B cell (primary cell): Measurements from ENCODE around the gene ZNF260. TPM values are rescaled to one million over a fixed set of nuclear protein-coding genes. Genes with fewer than 3 reads are reported as not detected.

Experiments
- ATAC-seq: fragments of 200-7000 bp; cut with Tn5 transposase; one replicate; pipeline ENCODE4 v1.10.0; 2021; ENCODE audit warnings: low read depth, mild to moderate bottlenecking, moderate number of reproducible peaks, moderate library complexity
- CTCF ChIA-PET: fragments of 350-600 bp; sonication (Branson Sonifier 250); formaldehyde crosslinking; loops from one replicate; lab custom pipeline; 2021; ENCODE audit warnings: antibody characterized with exemption, inconsistent platforms; lab: Charles Lee
- POLR2A ChIA-PET: fragments of 350-600 bp; sonication (Branson Sonifier 250); formaldehyde crosslinking; loops from one replicate; lab custom pipeline; 2021; ENCODE audit warnings: antibody characterized with exemption; lab: Charles Lee
- DNase-seq: peaks from one replicate; pipeline ENCODE4 v3.0.0; 2013
- H2AFZ ChIP-seq: 2 replicates; pipeline ENCODE4 v1.6.1; 2012; ENCODE audit warnings: mild to moderate bottlenecking, low read depth, low read length; ENCODE audit not compliant: insufficient read depth, poor library complexity, severe bottlenecking
- H3K27ac ChIP-seq, 2 donors: 1 replicate in 1 of 2; 2 replicates in 1 of 2; pipeline ENCODE4 v1.5.1; 2012 to 2013; ENCODE audit warnings: low read length in 2 of 2, mild to moderate bottlenecking in 2 of 2, moderate library complexity in 1 of 2
- H3K27me3 ChIP-seq, 4 experiments: fragments of 200-600 bp in 1 of 4; sonication (generic) in 1 of 4; replicated peaks in 1 of 4; 1 replicate in 2 of 4; 2 replicates in 2 of 4; pipeline versions ENCODE4 v1.6.1 to v1.7.0; 2013 to 2016; ENCODE audit warnings: low read length in 3 of 4, mild to moderate bottlenecking in 2 of 4, mixed read lengths in 1 of 4, moderate library complexity in 1 of 4; ENCODE audit not compliant: insufficient read depth in 4 of 4, control insufficient read depth in 3 of 4; ENCODE audit errors: control extremely low read depth in 1 of 4
- H3K36me3 ChIP-seq, 2 experiments: replicated peaks in 1 of 2; 1 replicate in 1 of 2; 2 replicates in 1 of 2; pipeline versions ENCODE4 v1.6.1 to v1.7.1; 2013; ENCODE audit warnings: low read length in 1 of 2; ENCODE audit not compliant: insufficient read depth in 2 of 2, control insufficient read depth in 1 of 2; ENCODE audit errors: control extremely low read depth in 1 of 2, extremely low read depth in 1 of 2
- H3K4me1 ChIP-seq, 2 donors: fragments of 200-600 bp in 1 of 2; sonication (generic) in 1 of 2; 1 replicate in 1 of 2; 2 replicates in 1 of 2; pipeline versions ENCODE4 v1.5.1 to v1.6.1; 2013 to 2017; ENCODE audit warnings: low read length in 2 of 2; ENCODE audit not compliant: control insufficient read depth in 2 of 2, insufficient read depth in 2 of 2
- H3K4me2 ChIP-seq: replicated peaks from 2 replicates; pipeline ENCODE3; 2012; ENCODE audit warnings: mild to moderate bottlenecking, low read depth, low read length; ENCODE audit not compliant: poor library complexity, severe bottlenecking
- H3K4me3 ChIP-seq, 5 experiments: fragments of 200-600 bp in 1 of 5; sonication (generic) in 1 of 5; 1 replicate in 3 of 5; 2 replicates in 2 of 5; pipeline versions ENCODE4 v1.5.1 to v1.7.0; 2011 to 2016; ENCODE audit warnings: low read length in 4 of 5, mild to moderate bottlenecking in 4 of 5, low read depth in 2 of 5, control low read depth in 1 of 5, moderate library complexity in 1 of 5; ENCODE audit not compliant: insufficient read depth in 1 of 5; ENCODE audit errors: control extremely low read depth in 1 of 5, extremely low read depth in 1 of 5
- H3K79me2 ChIP-seq: fragments of 200-600 bp; sonication (generic); one replicate; pipeline ENCODE4 v1.6.0; 2016; ENCODE audit warnings: low read length; ENCODE audit not compliant: control insufficient read depth, insufficient read depth
- H3K9ac ChIP-seq: fragments of 200-600 bp; sonication (generic); 2 replicates; pipeline ENCODE4 v1.6.1; 2017; ENCODE audit warnings: mild to moderate bottlenecking, low read length, moderate library complexity
- H3K9me3 ChIP-seq, 3 donors: one replicate each; pipeline versions ENCODE4 v1.6.1 to v1.7.1; 2013; ENCODE audit warnings: low read length in 2 of 3; ENCODE audit not compliant: control insufficient read depth in 2 of 3, insufficient read depth in 1 of 3; ENCODE audit errors: control extremely low read depth in 1 of 3
- H4K20me1 ChIP-seq: 2 replicates; pipeline ENCODE4 v1.6.0; 2012; ENCODE audit warnings: mild to moderate bottlenecking, low read length; ENCODE audit not compliant: insufficient read depth, control insufficient read depth, poor library complexity, severe bottlenecking
- H3K27ac Mint-ChIP-seq: one replicate; pipeline ENCODE4 v1.8.0; 2021; ENCODE audit warnings: mixed read lengths
- H3K27me3 Mint-ChIP-seq: one replicate; pipeline ENCODE4 v1.8.0; 2021; ENCODE audit warnings: mixed read lengths
- H3K4me1 Mint-ChIP-seq: one replicate; pipeline ENCODE4 v1.8.0; 2021; ENCODE audit warnings: mixed read lengths
- H3K4me3 Mint-ChIP-seq: one replicate; pipeline ENCODE4 v1.8.0; 2021; ENCODE audit warnings: mixed read lengths
- H3K9me3 Mint-ChIP-seq: one replicate; pipeline ENCODE4 v1.8.0; 2022; ENCODE audit warnings: mixed read lengths; ENCODE audit not compliant: insufficient read depth
- CTCF ChIP-seq: fragments of 200-600 bp; IDR thresholded peaks from one replicate; pipeline ENCODE4 v1.8.0; 2022; ENCODE audit warnings: antibody characterized with exemption, mild to moderate bottlenecking
- EZH2 ChIP-seq: IDR thresholded peaks from 2 replicates; pipeline ENCODE4 v1.6.1; 2012; ENCODE audit warnings: borderline replicate concordance, low read depth, mild to moderate bottlenecking, moderate library complexity, low read length; ENCODE audit not compliant: insufficient read depth, poor library complexity, severe bottlenecking
- WGBS: methylation state at CpG from one replicate; pipeline ENCODE4 v1.1.5; 2013; ENCODE audit warnings: missing lambda C conversion rate; ENCODE audit not compliant: insufficient coverage; 5-methylcytosine and 5-hydroxymethylcytosine counted together
- intact Hi-C: fragments of 100-400 bp; cut with micrococcal nuclease; formaldehyde crosslinking; loops from one replicate; pipeline ENCODE4 v1.10.0; 2022
- polyA plus RNA-seq: library from polyadenylated mRNA; depleted of rRNA; stranded (reverse); fragments of >200 nt; gene quantifications from 2 replicates; pipeline ENCODE4 v1.2.3, GENCODE V29; 2012
- total RNA-seq, 2 donors: library from RNA; stranded (reverse); fragments of 120-200 nt in 1 of 2; gene quantifications; 1 replicate in 1 of 2; 2 replicates in 1 of 2; pipeline versions ENCODE4 v1.2.3 to v1.2.4, GENCODE V29; 2013 to 2022

Gene ZNF260
- total and polyA plus RNA-seq, 2 donors (not counting 1 experiment from before 2014, with no cell fraction given), result 3.0 to 20.4 TPM

GRCh38 chr19:36573895-36574720, 46.0 kb upstream of the ZNF260 start:
- POLR2A ChIA-PET, result interaction anchor here (0.7 to 1.2 kb wide), 4 partner anchors 31 to 1020 kb away, joined by 3 to 10 read pairs (median 4); partner anchors contain the start of genes ZNF382, ZNF566, ZNF571 and ZNF790
- peaks cover 0 to 6% (median 2%) of the 10 kb centered on the region in 3 donors for H3K9me3 ChIP-seq
- peak overlapping the region; percentile 82 to 98 for H3K27ac ChIP-seq
- Mint-ChIP-seq H3K27me3 (no peaks in the 10 kb centered on the region), H3K27ac (peak overlapping the region; percentile 91), H3K9me3 (no peaks in the 10 kb centered on the region), H3K4me3 (peak overlapping the region; percentile 92), H3K4me1 (peaks cover 34% of the 10 kb centered on the region)
- peak overlapping the region; percentile 57 to 91 (median 83) for H3K4me3 ChIP-seq
- H3K9ac ChIP-seq, result peak overlapping the region; percentile 97
- peaks cover 9 to 22% of the 10 kb centered on the region in 2 experiments for H3K36me3 ChIP-seq
- peak overlapping the region; percentile 87 for H3K4me2 ChIP-seq
- 38% methylated on average over 13 of the region's 18 CpGs for WGBS
- no peak for ATAC-seq
- TF ChIP-seq CTCF, result no peak
- no peak for TF ChIP-seq EZH2
- H4K20me1 ChIP-seq, result no peaks in the 10 kb centered on the region
- CTCF ChIA-PET, result no interaction called here
- H2AFZ ChIP-seq, result peak overlapping the region; percentile 86
- H3K4me1 ChIP-seq, result peaks cover 18% of the 10 kb centered on the region in 2 donors
- DNase-seq, result peak; percentile 7
- intact Hi-C loops, result loop anchor here (1.0 to 10.0 kb wide), 9 partner anchors 30 to 598 kb away; partner anchors contain the start of genes SDHAF1, ZFP14, ZFP82 and ZNF260
- H3K27me3 ChIP-seq, result no peaks in the 10 kb centered on the region
- peaks cover 74% of the 10 kb centered on the region for H3K79me2 ChIP-seq
